NCI-H526 treated with DMSO at 0.1 percent for 48 hours (cell line): ENCODE results near the gene SLC6A12.

Source experiments
- DNase-seq: peaks from one replicate; lab custom pipeline; 2025; lab: John Stamatoyannopoulos, UW

Gene SLC6A12

GRCh38 chr12:177336-177979, 36.5 kb downstream of the SLC6A12 start:
- DNase-seq: no peak

- DNase-seq: no peak
Observed at GRCh38 chr12:176321-177181, 37.4 kb downstream of the SLC6A12 start.

DNA sequence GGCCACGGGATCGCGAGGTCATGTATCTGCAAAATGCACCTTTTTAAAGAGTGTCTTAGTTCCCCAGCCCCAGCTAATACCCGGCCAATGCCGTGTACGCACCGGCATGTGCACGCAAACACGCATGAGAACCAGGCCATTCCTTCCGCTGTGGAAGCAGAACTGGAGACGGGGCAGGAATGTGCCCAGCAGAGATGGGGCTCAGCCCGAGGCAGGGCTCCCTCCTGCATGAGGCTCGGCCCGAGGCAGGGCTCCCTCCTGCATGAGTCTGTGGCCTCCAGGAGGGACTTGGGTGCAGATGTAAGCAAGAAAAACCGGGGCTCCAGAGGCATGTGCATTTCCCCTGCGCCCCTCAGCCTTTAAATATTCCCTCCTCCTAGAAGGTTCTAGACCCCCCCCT, 38.2 kb downstream of the SLC6A12 start:
- DNase-seq: no peak

GRCh38 chr12:175250-175649, 38.7 kb downstream of the SLC6A12 start:
- no peak for DNase-seq

GRCh38 chr12:174596-174995, 39.4 kb downstream of the SLC6A12 start:
- no peak for DNase-seq

DNA sequence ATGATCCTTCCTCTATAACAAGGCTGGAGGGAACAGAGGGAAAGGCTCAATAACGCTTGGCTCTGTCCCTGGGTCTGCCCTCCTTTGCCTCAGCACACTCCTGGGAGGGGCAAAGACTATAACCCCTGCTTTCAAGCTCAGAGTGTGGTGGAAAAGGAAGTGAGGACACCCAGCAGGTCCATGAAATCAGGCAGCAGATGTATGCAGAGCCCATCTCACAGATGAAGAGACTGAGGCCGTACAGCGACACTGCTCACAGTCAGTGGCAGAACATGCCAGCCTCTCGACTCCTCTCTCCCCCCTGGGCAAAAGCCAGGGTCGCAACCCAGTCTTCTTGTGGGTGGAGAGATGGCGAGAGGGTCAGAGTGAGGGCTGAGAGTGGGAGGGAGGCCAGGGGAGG, 39.8 kb downstream of the SLC6A12 start:
- DNase-seq: no peak

- DNase-seq: no peak
Observed at GRCh38 chr12:172732-173161, 41.2 kb downstream of the SLC6A12 start.

GRCh38 chr12:171743-172676, 41.9 kb downstream of the SLC6A12 start:
- DNase-seq: no peak

GRCh38 chr12:171276-171675, 42.7 kb downstream of the SLC6A12 start:
- no peak for DNase-seq

- no peak for DNase-seq
Observed at GRCh38 chr12:170371-171225, 43.4 kb downstream of the SLC6A12 start.

GRCh38 chr12:169528-170370, 44.2 kb downstream of the SLC6A12 start:
- no peak for DNase-seq

DNA sequence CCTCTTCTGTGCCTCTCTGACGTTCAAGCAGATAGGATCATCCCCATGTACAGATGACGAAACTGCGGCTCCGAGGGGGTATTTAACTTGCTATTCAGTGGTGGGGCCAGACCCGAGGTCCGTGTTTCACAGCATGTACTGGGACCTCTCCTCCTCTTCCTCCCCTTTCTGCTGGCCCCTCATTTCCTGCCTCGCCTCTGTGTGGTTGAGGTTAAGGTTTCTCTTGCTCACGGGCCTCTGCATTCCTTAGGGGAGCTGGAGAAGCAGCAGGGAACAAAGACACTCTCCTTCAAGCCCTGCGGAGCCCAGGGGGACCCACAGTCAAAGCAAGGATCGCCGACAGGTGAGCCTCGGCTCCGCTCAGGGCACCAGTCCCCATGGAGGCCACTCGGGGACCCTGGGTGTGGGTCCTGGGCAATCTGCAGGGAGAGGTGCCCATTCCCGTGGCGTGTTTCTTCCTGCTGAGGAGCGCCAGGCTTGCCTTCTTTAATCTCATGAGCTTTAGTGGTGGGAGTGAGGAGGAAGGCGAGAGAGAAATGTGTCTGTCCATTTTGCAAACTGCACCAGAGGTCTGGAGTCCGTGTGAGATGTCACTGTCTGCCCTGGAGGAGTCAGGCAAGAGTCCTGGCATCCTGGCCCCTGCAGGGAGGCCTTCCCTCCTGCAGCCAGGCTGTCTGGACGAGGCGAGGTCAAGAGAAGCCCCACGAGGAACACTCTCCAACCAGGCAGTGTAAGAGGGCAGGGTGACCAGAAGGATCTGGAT, 45.0 kb downstream of the SLC6A12 start:
- DNase-seq: no peak

DNA sequence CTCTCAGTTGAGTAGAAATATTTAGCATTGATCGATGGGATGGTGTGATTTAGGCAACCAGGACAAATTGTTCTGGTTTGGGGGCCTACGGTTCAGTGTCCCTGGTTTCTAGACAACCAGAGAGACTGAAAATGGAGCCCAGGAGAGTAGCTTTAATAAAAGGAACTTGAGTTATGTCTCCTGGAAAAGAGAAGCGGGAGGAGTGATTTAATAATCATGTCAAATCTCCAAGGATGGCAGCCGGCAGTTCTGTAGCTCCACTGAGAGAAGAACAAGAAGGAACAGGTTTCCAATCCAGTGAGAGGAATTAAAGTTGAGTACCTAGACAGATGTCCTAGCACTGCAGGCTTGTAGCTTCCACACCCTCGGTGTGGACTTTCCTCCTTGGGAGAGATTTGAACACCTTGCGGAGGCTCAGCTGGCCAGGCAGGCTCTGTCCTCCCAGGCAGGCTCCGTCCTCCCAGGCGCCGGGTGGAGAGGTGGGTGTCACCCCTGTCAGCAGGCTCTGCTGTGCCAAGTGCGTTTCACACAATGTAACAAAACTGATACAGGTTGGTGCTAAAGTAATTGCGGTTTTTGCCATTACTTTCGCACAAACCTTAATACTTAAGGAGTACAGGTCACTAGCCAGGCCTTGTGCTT, 45.9 kb downstream of the SLC6A12 start:
- DNase-seq: no peak

GRCh38 chr12:166425-167075, 47.4 kb downstream of the SLC6A12 start:
- DNase-seq: no peak

DNA sequence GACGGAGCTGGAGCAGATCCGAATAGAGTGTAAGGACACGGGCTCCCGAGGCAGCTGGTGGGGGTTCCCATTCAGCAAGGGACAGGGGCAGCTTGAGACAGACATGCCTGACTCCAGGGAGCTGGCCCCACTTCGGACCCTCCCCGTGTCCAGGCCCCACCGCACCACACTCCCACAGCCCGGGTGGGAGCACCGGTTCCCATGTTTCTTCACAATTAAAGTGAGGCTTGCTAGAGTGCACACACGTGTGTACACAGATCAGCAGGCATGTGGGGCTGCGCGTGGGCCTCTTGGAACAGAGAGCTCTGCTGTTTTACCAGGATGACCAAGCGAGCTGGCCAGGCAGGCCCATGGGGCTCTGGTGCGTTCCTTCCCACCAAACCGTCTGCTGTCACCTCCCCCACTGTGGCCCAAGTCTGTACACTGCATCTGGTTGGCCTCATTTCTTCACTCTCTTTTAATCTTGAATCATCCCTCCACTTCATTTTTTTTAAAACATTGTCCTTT, 48.0 kb downstream of the SLC6A12 start:
- no peak for DNase-seq

DNA sequence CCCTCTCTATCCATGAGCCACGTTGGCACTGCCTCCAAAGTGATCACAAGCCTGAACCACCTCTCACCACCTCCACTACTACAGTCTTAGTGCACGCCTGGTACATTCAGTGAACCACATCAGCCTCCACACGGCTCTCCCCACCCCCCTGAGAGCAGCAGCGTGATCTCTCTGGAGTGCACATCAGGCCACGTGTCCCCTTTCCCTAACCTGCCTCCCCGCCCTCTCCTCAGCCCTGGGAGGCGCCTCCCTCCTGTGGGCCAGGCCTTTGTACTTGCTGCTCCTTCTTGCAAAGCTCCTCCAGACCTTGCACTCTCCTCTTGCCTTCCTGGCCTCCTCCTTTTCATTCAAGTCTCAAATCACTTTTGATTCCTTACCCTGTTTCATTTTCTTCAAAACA, 49.8 kb downstream of the SLC6A12 start:
- peak; percentile 36 for DNase-seq

DNA sequence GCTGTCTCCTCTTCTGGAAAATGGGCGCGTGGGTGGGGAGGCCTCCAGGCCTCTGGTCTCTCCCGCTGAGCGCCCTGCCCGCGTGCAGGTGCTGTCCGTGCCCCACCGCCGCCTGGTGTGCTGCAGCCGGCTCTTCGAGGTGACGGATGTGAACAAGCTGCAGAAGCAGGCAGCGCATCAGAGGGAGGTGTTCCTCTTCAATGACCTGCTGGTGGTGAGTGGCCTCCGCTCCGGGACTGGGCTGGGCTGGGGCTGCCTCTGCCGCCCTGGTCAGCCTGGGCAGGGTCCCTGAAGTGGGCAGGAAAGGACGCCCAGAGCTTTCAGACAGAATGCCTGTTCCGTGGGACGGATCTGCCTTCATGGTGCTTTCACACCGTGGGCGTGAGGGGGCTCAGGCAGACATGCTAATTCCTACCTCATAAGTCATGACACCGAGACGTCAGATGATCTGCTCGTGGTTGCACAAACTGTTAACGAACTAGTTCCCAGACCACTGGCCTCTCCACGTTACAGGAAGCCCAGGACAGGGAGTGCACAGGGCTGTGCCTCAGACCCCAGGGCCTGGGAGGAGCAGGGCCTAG, 50.5 kb downstream of the SLC6A12 start:
- no peak for DNase-seq
